Measurements from ENCODE around the gene FCAR. TPM values are rescaled to one million over a fixed set of nuclear protein-coding genes. Genes with fewer than 3 reads are reported as not detected.
"Not testable (repeated sequence)": the region's sequence is repeated elsewhere in the genome, so short reads cannot be mapped to it uniquely, and the experiment has no call there.

The FCAR gene
- 0.16 TPM for total RNA-seq

DNA sequence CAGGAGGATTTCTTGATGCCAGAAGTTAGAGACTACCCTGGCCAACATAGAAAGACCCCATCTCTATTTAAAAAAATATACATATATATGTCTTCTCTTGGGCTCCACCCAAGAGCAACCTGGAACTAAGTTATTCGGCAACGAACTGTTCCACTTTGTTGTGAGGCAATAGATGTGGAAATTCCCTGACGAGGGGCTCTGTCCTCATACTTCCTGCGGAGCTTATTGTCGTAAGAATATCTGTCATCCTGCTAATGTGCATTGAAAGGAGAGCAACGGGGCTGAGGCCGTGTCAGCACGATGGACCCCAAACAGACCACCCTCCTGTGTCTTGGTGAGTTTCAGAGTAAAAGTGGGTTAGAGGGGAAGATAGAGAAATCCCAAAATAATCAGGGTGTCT lies at the start of gene FCAR:
Gene FCAR (plus strand): TSS at position 246 of the 400 bp plus-strand sequence. CDS start 55 bp downstream, at position 301.
- ATAC-seq, result no peak

GRCh38 chr19:54824416-54824815 lies 49.6 kb upstream of the FCAR start:
- ATAC-seq, result not testable (repeated sequence)

DNA sequence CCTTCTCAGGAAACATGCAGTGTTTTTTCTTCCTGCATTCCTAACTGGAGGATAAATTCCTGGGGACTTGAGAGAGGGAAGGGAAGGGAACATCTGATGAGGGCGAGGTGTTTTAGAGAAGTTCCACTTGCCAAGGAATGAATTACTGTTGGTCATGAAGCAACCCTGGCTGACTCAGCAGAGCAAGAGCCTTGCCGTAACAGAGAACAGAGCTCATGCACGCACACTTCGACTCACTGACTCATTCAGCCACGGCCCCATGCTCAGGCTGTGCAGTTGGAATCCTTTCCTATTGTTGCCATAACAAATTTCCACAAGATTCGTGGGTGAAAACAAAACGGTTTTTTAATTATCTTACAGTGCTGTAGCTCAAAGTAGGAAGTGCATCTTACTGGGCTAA lies 48.7 kb upstream of the FCAR start:
- not testable (repeated sequence) for ATAC-seq

- ATAC-seq, result not testable (repeated sequence)
Measured at GRCh38 chr19:54828064-54828463, 46.0 kb upstream of the FCAR start.

DNA sequence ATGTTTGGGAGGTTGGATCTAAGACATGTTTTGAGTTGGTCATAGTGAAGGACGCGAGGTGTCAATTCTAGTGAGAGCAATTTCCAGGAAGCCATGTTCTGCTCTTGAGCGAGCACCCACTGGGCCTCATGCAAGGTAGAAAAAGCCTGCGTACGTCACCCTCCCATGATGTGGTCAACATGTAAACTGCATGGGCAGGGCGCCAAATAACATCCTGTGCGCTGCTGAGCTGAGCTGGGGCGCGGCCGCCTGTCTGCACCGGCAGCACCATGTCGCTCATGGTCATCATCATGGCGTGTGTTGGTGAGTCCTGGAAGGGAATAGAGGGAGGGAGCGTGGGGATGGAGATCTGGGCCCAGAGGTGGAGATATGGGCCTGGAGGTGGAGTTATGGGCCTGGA lies 41.5 kb upstream of the FCAR start, which contains the start of gene KIR2DS4:
Gene KIR2DS4 (plus strand): TSS at position 181 of the 400 bp plus-strand sequence.
- not testable (repeated sequence) for ATAC-seq

- ATAC-seq, result not testable (repeated sequence)
Measured at GRCh38 chr19:54835126-54835525, 38.9 kb upstream of the FCAR start.

DNA sequence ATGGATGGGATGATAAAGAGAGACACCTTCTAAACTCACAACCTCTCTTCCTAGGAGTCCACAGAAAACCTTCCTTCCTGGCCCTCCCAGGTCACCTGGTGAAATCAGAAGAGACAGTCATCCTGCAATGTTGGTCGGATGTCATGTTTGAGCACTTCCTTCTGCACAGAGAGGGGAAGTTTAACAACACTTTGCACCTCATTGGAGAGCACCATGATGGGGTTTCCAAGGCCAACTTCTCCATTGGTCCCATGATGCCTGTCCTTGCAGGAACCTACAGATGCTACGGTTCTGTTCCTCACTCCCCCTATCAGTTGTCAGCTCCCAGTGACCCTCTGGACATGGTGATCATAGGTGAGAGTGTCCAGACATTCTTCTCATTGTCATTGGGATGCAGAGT lies 36.5 kb upstream of the FCAR start:
- ATAC-seq, result not testable (repeated sequence)

DNA sequence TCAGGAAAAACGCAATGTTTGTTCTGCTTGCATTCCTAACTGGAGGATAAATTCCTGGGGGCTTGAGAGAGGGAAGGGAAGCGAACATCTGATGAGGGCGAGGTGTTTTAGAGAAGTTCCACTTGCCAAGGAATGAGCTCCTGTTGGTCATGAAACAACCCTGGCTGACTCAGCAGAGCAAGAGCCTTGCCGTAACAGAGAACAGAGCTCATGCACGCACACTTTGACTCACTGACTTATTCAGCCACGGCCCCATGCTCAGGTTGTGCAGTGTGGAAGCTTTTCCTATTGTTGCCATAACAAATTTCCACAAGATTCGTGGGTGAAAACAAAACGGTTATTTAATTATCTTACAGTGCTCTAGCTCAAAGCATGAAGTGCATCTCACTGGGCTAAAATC lies 30.9 kb upstream of the FCAR start:
- ATAC-seq, result not testable (repeated sequence)

DNA sequence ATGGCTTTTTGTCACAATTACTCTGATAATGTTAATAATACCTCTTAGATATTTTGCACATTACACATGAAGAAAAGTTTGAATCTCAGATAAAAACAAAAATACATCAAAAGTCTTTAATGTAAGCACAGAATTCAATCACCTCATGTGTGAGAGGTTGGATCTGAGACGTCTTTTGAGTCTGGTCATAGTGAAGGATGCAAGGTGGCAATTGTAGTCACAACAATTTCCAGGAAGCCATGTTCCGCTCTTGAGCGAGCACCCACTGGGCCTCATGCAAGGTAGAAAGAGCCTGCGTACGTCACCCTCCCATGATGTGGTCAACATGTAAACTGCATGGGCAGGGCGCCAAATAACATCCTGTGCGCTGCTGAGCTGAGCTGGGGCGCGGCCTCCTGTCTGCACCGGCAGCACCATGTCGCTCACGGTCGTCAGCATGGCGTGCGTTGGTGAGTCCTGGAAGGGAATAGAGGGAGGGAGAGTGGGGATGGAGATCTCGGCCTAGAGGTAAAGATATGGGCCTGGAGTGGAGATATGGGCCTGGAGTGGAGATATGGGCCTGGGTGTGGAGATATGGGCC lies 23.9 kb upstream of the FCAR start, which contains the start of gene KIR3DL2:
Gene KIR3DL2 (plus strand): TSS at position 383 of the 580 bp plus-strand sequence. CDS start 33 bp downstream, at position 416.
- ATAC-seq, result not testable (repeated sequence)

DNA sequence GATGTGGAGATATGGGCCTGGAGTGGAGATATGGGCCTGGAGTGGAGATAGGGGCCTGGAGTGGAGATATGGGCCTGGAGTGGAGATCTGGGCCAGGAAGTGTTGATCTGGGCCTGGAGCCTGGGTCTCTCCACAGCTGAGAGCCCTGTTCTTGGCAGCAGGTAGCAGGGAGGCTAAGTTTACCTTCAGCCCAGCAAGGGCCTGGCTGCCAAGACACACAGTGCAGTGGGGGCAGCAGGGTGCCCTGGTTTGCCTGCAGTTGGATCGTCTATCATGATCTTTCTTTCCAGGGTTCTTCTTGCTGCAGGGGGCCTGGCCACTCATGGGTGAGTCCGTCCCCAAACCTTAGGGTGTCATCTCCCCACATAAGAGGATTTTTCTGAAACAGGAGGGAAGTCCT lies 23.1 kb upstream of the FCAR start:
- no peak for ATAC-seq

GRCh38 chr19:54851353-54851752 lies 22.7 kb upstream of the FCAR start:
- ATAC-seq, result no peak

- ATAC-seq, result not testable (repeated sequence)
Measured at GRCh38 chr19:54855241-54855640, 18.8 kb upstream of the FCAR start.

DNA sequence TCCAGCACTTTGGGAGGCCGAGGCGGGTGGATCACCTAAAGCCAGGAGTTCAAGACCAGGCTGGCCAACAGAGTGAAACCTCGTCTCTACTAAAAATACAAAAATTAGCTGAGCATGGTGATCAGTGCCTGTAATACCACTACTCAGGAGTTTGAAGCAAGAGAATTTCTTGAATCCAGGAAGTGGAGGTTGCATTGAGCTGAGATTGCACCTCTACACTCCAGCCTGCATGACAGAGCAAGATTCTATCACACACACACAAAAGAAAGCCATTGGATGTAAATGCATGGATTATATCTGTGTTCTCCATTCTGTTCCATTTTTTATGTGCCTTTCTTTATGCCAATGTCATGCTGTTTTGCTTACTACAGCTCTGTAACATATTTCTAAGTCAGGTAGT lies 15.6 kb upstream of the FCAR start:
- ATAC-seq, result not testable (repeated sequence)

DNA sequence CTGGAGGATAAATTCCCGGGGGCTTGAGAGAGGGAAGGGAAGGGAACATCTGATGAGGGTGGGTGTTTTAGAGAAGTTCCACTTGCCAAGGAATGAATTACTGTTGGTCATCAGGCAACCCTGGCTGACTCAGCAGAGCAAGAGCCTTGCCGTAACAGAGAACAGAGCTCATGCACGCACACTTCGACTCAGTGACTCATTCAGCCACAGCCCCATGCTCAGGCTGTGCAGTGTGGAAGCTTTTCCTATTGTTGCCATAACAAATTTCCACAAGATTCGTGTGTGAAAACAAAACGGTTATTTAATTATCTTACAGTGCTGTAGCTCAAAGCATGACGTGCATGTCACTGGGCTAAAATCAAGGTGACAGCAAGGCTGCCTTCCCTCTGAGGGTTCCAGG lies 14.6 kb upstream of the FCAR start:
- not testable (repeated sequence) for ATAC-seq

DNA sequence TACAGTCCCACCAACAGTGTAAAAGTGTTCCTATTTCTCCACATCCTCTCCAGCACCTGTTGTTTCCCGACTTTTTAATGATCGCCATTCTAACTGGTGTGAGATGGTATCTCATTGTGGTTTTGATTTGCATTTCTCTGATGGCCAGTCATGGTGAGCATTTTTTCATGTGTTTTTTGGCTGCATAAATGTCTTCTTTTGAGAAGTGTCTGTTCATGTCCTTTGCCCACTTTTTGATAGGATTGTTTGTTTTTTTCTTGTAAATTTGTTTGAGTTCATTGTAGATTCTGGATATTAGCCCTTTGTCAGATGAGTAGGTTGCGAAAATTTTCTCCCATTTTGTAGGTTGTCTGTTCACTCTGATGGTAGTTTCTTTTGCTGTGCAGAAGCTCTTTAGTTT lies 10.6 kb upstream of the FCAR start:
- not testable (repeated sequence) for ATAC-seq

- ATAC-seq, result no peak
Measured at GRCh38 chr19:54871696-54872095, 2.3 kb upstream of the FCAR start.

DNA sequence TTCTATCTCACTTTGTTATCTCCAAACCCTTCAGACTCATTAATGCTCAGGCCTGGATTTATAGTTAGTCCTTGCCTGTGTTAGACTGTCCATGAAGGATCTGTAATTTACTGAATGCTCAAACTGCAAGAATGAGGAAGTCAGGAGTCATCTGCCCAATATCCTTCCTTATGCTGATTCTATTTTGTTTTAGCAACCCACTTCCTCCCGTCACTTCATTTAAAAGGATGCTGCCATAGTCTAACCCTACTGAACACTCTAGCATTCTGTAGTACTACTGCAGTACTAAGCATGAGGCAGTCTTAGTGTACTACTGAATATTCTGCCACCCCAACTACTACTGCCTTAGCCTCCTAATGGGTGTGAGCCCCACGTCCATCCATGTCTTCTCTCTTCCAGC lies 1.5 kb downstream of the FCAR start:
- no peak for ATAC-seq

- no peak for ATAC-seq
Measured at GRCh38 chr19:54877471-54877870, 3.4 kb downstream of the FCAR start.

DNA sequence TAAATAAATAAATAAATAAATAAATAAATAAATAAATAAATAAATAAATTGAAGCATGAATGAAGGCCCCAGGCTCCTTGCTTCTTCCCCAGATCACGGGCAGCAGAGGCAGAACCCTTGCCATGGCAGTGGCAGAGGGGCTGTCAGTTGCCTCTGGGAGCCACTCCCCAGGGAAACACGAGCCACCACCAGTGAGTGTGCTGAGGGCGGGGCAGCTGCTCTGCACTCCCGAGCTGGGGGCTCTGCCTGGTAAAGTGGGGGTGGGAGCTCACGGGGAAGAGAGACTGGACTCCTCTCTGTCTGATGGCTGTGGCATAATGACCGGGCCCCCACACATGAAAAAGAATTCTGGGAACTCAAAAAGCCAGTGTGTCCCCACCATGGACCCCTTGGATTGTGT lies 7.8 kb downstream of the FCAR start:
- no peak for ATAC-seq

DNA sequence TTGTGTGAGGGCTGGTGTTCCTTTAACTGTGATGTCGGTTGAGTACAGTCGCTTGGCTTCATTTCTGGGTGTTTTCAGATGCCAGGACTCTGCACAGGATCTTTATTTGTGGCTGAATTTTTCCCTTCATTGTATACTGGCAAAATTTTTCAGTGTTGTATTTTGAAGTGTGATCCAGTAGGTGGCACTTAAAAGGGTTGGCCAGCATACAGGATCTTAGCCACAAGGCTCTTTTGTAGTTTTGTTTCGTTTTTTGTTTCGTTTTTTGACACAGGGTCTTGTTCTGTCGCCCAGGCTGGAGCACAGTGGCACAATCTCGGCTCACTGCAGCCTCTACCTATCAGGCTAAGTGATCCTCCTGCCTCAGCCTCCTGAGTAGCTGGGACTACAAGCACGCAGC lies 8.7 kb downstream of the FCAR start:
- ATAC-seq, result no peak

- no peak for ATAC-seq
Measured at GRCh38 chr19:54883228-54883627, 9.2 kb downstream of the FCAR start.

DNA sequence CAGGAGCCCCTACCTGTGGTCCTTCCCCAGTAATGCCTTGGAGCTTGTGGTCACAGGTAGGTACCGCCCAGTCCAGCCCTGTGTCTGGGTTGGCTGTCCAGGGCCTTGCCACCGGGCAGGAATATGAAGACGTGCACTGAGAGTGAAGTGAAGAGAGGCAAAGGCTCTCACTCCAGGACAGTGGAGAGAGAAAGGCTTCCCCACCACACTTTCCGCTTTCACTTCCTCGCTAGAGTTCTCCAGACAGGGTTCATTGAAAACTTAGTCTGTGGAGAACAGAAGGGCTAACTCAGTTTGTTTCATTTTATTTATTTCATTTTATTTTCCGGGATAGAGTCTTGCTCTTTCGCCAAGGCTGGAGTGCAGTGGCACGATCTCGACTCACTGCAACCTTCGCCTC lies 14.2 kb downstream of the FCAR start:
- no peak for ATAC-seq

GRCh38 chr19:54889566-54889965 lies 15.5 kb downstream of the FCAR start:
- no peak for ATAC-seq

DNA sequence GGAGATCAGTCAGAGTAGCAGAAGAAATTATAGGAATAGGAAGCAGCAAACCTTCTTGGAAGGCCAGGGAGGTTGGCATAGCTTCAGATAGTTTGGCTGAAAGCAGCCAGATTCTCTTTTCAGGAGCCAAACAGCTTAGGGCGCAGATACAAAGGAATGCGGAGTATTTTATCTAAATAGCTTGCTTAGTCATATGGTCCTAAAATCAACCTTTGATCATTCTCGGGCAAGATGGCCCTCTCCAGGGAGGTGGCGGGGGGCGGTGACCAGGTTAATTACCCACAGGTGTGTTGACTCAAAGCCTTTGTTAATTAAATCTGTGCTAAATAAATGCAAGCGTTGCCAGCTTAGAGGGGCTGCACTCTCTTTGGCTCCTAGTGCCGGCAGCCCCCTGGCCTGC lies 19.4 kb downstream of the FCAR start:
- no peak for ATAC-seq

GRCh38 chr19:54894106-54894505 lies 20.1 kb downstream of the FCAR start:
- ATAC-seq, result not testable (repeated sequence)

Data from esophagus mucosa (tissue), 1 donor.